SK-N-SH (cell line): Measurements from ENCODE around the gene CPED1.

Experiments used
- NFIC ChIP-seq: IDR thresholded peaks from 2 replicates; pipeline ENCODE4 v1.4.0; 2012; ENCODE audit warnings: borderline replicate concordance
- RXRA ChIP-seq: IDR thresholded peaks from 2 replicates; pipeline ENCODE4 v1.4.0; 2012; ENCODE audit warnings: low read depth, mild to moderate bottlenecking, borderline replicate concordance
- USF2 ChIP-seq: fragments of 150-350 bp; IDR thresholded peaks from 2 replicates; pipeline ENCODE4 v1.6.1; 2017; ENCODE audit warnings: antibody characterized with exemption, low read length, low read depth, borderline replicate concordance
- TF ChIP-seq, protein P1 (sequence below): fragments of 200-600 bp; sonication (generic); IDR thresholded peaks from 2 replicates; pipeline ENCODE4 v1.6.1; 2017; ENCODE audit warnings: antibody characterized with exemption, mild to moderate bottlenecking, moderate library complexity

DNA sequence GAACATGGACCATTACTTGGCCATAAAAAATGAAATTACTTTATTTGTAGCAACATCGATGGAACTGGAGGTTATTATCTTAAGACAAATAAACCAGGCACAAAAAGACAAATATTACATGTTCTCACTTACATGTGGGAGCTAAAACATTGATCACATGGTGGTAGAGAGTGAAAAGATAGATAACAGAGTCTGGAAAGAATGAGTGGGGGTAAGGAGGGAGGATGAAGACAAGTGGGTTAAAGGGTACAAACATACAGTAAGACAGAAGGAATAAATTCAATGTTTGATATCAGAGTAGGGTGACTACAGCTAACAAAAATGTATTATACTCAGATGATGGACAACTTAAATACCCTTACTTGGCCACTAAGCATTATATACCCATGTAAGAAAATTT lies 240.3 kb downstream of the CPED1 start:
- TF ChIP-seq, protein P1, sequence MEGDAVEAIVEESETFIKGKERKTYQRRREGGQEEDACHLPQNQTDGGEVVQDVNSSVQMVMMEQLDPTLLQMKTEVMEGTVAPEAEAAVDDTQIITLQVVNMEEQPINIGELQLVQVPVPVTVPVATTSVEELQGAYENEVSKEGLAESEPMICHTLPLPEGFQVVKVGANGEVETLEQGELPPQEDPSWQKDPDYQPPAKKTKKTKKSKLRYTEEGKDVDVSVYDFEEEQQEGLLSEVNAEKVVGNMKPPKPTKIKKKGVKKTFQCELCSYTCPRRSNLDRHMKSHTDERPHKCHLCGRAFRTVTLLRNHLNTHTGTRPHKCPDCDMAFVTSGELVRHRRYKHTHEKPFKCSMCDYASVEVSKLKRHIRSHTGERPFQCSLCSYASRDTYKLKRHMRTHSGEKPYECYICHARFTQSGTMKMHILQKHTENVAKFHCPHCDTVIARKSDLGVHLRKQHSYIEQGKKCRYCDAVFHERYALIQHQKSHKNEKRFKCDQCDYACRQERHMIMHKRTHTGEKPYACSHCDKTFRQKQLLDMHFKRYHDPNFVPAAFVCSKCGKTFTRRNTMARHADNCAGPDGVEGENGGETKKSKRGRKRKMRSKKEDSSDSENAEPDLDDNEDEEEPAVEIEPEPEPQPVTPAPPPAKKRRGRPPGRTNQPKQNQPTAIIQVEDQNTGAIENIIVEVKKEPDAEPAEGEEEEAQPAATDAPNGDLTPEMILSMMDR: no peak
- TF ChIP-seq RXRA (no peak), USF2 (no peak), NFIC (no peak)
